ENCODE data around the gene NTMT2.

The NTMT2 gene

DNA sequence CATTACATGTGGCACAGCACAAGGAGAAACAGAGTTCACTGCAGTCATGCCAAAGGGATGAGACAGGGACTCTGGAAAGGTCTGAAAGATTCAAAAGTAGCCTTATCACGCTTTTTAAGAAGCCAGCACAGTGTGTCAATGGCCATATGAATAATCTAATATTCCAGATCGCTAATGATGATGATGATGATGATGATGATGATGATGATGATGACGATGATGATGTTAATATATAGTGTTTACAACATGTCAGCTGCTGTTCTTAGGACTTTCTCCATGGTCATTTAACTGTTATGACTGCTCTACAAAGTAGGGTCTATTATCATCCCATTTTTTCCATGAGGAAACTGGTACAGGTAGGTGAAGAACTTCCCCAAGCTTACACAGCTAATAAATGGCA, 64.4 kb downstream of the NTMT2 start:
- no peak for DNase-seq (ENCODE audit: low spot score)

GRCh38 chr1:170213596-170213995, 67.8 kb downstream of the NTMT2 start:
- DNase-seq (ENCODE audit: low spot score): no peak

DNA sequence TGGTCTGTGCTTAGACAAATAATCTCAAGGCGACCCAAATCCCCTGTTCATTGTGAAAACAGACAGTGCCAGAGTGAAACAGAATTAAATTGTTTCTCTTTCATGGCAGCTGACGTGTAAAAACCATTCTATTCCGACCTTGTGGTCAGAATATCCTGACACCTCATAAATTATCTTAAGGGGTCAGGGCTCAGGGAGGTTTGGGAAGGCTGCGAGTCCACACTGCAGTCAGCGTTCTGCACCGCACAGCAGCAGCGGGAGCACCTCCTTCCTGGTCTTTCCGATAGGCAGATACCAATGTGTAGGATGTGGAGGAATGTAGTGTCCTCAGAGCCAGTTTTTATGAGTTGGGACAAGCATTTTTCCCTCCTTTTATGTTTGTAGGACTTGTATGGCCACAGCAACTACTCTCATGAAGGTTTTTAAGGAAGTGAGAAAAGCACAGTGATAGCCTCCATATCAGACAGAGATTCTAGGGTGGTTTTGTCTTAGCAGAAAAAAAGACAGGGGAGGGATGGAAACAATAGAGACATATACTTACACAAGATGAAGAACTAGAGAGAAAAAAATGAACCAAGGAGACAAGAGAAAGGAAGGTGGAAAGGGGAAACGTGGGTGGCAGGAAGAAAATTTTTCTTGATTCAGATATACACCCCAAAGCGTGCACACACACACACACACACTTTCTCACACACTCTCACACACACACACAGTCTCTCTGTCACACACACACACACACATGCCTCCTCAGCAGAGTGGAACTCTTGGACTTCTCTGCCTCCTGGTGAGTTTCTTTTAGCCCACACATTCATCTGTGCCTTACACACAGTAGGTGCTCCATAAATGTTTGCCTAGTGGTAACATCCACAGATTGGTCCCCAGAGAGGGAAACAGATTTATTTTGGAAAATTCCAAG, 68.6 kb downstream of the NTMT2 start:
- no peak for DNase-seq (ENCODE audit: low spot score)

DNA sequence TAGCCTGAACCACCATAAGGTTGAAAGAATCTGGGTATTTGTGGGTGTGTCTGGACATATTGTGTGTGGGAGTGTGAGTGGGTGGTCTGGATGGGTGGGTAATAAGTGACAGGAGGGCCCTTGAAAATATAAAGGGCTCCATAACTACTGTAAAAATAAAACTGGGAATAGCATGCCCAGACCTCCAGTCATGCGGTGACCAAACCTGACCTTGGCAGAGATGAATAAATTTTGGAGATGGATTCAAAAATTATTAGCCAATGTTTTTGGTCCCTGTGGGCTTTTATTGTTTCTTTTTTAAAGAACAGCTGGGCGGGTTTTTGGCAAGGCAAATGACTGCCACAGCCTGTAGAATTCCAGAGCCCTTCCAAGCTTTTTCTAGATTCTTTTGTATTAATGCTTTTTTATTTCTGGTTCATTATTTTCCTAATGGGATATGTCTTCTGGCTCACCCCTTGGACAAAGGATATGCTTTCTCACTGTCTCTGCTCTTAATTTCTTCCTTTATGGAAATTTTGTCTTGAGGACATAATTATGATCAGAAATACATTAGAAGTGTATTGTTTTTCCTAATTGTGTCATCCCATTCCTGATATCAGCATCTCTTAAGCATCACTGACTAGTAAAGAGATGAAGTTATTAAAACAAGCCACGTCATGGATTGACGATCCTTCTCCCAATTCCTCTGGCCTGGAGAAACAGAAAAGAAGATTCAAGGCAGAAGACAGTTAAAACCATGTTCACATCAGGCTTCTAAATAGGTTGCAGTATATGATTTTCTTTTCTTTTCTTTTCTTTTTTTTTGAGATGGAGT, 69.5 kb downstream of the NTMT2 start:
- no peak for DNase-seq (ENCODE audit: low spot score)

DNA sequence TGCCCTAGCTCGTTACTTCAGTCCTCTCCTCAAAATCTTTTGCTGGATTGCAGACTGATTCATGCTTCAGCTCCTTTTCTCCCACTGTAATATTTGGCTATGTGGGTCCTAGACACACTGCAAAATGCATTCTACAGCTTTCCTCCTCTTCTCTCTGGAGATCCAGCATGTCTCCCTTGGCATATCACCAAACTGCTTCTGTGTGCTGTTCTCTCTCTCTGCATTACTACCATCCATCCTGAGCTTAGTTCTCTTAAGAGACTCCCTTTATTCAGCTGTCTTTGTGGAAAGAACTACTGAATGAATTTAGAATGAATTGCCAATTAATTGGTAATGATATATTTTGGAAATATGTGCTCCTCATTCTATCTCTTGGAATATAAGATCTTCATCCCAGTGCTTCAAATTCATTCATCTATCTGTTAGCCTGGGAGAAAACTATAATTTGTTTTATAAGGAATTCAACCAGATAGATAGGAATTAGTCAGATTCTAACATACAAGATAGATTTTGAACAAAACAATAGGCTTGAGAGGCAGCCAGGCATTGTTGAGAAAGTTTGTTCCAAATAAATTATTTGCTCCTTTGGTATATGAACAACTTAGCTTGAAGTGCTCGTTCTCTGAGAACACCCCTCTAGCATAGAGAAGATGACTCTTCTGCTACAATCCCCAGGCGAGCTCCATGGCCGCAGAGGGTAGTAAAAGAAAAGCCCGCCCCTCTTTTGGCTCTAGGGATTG, 71.9 kb downstream of the NTMT2 start:
- DNase-seq (ENCODE audit: low spot score): no peak

- no peak for DNase-seq (ENCODE audit: low spot score)
These were observed 72.5 kb downstream of the NTMT2 start for GRCh38 chr1:170218257-170218650.

All from hematopoietic multipotent progenitor cell treated with erythropoietin and hydrocortisone succinate and interleukin-3 and kit ligand, for 15 days (in vitro differentiated cells).